HG03520 (cell line): ENCODE data around the gene FRMPD3.

ENCODE experiments used
- ATAC-seq: cut with Tn5 transposase; IDR thresholded peaks from one replicate; pipeline ENCODE4 v1.9.1; 2021; ENCODE audit warnings: mild to moderate bottlenecking, moderate library complexity; ENCODE audit not compliant: unreplicated experiment

The FRMPD3 gene

DNA sequence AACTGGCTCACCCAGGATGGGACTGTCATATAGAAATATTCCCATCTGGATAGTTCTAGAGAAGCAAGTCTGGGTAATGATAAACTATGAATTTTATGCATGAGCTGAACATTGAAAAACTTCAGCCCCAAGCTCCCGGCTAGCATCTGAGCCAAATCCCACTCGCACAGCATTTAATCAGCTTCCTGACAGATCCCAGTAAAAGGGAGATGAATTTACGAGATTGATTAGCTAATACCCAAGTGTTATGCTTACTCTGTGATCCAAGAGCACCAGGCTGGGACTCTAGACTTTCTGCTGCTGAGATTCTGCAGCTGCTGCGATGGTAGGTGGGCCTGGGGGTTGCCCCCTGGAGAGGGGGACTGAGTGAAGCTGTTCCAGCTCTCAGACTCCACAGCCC, 28.0 kb downstream of the FRMPD3 start:
- no peak for ATAC-seq

DNA sequence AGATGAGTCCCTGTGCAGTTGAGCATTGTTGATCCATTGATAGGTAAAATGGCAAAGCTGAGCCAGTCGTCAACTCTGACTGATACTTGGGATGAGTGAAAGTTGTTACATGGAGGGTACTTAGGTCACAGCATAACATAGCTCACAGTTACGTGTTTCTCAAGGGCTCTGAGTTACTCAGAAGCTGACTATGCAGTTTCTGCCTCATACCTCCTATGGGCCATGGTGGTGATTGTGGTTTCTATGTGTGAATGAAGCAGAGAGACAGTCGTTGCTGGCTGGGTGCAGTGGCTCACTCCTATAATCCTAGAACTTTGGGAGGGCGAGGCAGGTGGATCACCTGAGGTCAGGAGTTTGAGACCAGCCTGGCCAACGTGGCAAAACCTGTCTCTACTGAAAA, 30.8 kb downstream of the FRMPD3 start:
- no peak for ATAC-seq

DNA sequence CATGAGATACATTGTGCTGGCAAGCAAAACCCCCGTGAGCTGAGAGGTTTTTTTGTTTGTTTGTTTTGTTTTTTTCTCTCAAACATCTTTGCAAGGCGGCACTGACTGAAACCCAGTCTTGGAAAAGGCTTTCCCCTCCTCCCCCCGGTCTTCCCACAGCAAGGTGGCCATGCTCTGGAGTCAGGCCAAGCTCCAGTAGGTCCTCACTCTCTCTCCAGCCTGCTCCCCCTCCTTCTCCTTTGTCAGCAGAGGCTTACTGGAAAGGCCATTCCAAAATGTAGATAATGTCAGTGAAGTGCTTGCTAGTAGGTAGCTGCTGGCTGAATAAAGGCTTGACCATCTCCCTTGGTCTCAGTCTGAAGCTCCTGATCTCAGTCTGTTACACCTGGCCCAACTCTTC, 32.6 kb downstream of the FRMPD3 start:
- no peak for ATAC-seq

DNA sequence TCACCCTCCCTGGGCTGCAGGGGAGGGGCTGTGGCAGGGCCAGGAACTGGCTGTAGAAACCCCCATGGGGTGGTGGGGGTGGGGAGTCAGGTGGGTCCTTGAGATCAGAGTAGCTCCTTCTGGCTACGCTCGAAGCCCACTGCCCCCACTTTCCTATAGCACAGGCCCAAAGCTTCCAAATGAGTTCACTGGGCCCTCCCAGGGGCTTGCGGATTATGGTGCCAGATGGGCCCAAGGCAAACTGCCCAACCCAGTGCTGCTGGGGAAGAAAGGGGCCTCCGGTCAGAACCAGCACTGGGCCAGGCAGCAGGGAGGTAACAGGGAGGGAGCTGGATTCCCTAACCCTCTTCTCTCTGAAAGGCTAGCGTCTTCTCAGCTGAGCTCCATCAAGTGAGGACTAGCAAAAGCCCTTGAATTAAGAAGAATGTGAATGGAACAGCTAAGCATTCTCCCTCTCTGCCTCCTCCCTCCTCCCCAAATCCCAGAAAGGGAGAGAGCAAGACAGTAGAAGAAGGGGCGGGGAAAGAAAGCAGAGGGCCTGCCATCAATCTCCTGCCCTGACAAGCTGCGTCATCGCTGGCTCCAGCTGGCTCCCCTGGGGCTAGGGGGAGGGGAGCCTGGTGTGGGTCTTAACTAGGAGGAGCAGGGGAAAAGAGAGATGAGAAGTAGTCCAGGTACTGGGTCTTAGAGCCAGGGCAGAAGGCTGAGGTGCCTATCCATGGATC, 34.7 kb downstream of the FRMPD3 start:
- ATAC-seq, result no peak

DNA sequence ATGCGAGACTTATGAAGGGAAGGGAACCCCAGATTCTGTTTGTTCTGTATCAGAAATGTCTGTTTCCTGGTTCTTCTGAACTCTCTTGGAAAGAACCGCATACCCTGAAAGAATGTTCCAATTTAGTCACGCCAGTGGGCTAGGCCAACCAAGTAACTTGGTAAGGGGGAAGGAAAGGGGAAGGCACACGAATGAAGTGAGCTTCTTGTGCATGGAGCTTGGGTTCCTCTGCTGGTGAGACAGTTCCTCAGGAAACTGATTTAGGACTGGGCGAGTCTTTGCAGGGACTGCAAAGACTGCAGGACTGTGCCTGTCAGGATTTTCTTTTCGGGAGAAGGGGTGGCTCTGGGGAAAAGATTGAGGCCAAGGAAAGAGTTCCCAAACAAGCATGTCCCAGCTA, 35.6 kb downstream of the FRMPD3 start:
- ATAC-seq, result no peak

DNA sequence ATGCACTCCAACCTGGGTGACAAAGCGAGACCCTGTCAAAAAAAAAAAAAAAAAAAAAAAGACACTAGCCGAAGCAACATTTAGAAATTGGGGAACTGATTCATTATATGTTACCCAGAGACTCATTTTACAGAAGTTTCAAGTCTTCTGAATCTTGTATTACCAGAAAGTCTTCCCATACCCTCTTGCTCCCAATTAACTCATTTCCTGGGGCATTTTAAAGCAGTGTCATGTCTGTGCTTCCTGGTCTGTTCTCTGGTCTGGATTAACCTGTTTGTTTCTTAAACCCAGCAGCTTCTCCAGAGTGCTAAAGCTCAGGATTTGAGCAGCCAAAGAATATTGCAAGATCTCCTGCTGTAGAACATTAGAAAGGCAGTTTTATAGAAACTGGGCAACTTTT, 43.7 kb downstream of the FRMPD3 start:
- no peak for ATAC-seq

DNA sequence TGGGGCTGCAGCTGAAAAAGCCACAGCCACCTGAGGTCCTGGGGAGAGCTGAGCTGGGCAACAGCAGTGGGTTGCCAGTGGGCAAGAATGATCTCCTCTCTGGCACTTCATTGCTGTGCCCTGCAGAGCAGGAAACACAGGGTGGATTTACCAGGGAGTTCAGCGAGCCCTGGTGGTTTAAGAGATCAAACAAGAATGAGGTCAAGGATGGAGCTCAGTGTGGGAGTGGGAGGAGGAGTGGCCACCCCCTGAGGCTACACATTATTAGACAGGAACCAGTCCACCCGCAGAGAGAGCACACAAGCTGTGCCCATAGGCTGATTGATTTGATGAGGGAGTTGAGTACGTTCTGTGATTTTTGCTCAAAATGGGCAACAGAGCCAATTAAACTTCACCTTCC, 47.3 kb downstream of the FRMPD3 start:
- ATAC-seq, result no peak
